ENCODE measurements around the gene NFIA. TPM values are rescaled to one million over a fixed set of nuclear protein-coding genes. Genes with fewer than 3 reads are reported as not detected.

Gene NFIA
- total and polyA plus RNA-seq, 2 of the 13 experiments (the other 11 are each of a cell fraction or from before 2014, with no cell fraction given) = 14.7 to 28.5 TPM

- TF ChIP-seq ARID5B (CRISPR knock-in tag; IDR thresholded peaks at IDR 0.05) (peak; percentile 29; the same call in 1 of the 2 replicates), ZMYM3 (CRISPR knock-in tag; IDR thresholded peaks at IDR 0.05) (0 out of 2 replicates have a peak, but pooled peaks have one; percentile 47), BCL6 (CRISPR knock-in tag; IDR thresholded peaks at IDR 0.05) (0 out of 2 replicates have a peak, but pooled peaks have one; percentile 22), ZBTB44 (CRISPR knock-in tag; IDR thresholded peaks at IDR 0.05) (no peak), ZBTB42 (CRISPR knock-in tag; IDR thresholded peaks at IDR 0.05) (0 out of 2 replicates have a peak, but pooled peaks have one; percentile 48), TAF1 (CRISPR knock-in tag; IDR thresholded peaks at IDR 0.05) (peak; percentile 32; the same call in 1 of the 2 replicates)
Measured at GRCh38 chr1:61056573-61057439, 25.6 kb upstream of the NFIA start (continued).
